Measurements from ENCODE around the gene MEIOB.

GRCh38 chr16:1785846-1786170 is 86.2 kb downstream of the MEIOB start:
- no peak for TF ChIP-seq EZH2phosphoT487 (IDR thresholded peaks at IDR 0.05; ENCODE audit: low read depth, severe bottlenecking, unreplicated experiment)
- TF ChIP-seq EZH2 (IDR thresholded peaks at IDR 0.05; ENCODE audit: borderline replicate concordance) = no peak

Data from hepatocyte (in vitro differentiated cells).